ENCODE results near the gene RCAN1. TPM values are rescaled to one million over a fixed set of nuclear protein-coding genes. Genes with fewer than 3 reads are reported as not detected.

RCAN1 gene
- polyA plus RNA-seq, 1 donor (not counting 4 experiments of a cell fraction or from before 2014, with no cell fraction given), result 21.3 TPM

- dilution Hi-C loops (cut with MboI; ENCODE audit: extremely low pct_ligation_motif_present, low sequenced_read_pairs), result no loop called here
- DNase-seq (ENCODE audit: low read depth, low spot score) (no peak), FAIRE-seq (no peak)
- H3K4me1 ChIP-seq (ENCODE audit: control insufficient read depth, extremely low read depth, insufficient read depth, low read length), result peaks cover 9% of the 10 kb centered on the region
- no peaks in the 10 kb centered on the region for H4K20me1 ChIP-seq (ENCODE audit: control insufficient read depth, extremely low read depth, insufficient read depth, low read length)
- H3K4me2 ChIP-seq (ENCODE audit: control insufficient read depth, extremely low read depth, insufficient read depth, low read depth, low read length), result no peak overlapping the region
- H3K36me3 ChIP-seq (ENCODE audit: control insufficient read depth in 2 of 2, extremely low read depth in 1 of 2, insufficient read depth in 2 of 2, low read length in 2 of 2), result no peaks in the 10 kb centered on the region
- H3K79me2 ChIP-seq (ENCODE audit: control insufficient read depth, insufficient read depth, low read length), result peaks cover 5% of the 10 kb centered on the region
- no peak overlapping the region for H3K27ac ChIP-seq (ENCODE audit: control insufficient read depth, insufficient read depth, low read length)
- no peak overlapping the region for H3K4me3 ChIP-seq (ENCODE audit: control insufficient read depth in 2 of 3, extremely low read depth in 1 of 3, insufficient read depth in 2 of 3, low read depth in 1 of 3, low read length in 3 of 3)
- H2AFZ ChIP-seq (ENCODE audit: control insufficient read depth, low read length), result no peak overlapping the region
- TF ChIP-seq EZH2 (IDR thresholded peaks at IDR 0.05; ENCODE audit: low read length), result no peak
- no peak for TF ChIP-seq CTCF (optimal IDR thresholded peaks at IDR 0.05 in 1 of 3, IDR thresholded peaks at IDR 0.05 in 1 of 3, conservative IDR thresholded peaks at IDR 0.05 in 1 of 3; ENCODE audit: extremely low read depth in 1 of 3, insufficient read depth in 2 of 3, low read length in 3 of 3)
- H3K9ac ChIP-seq (ENCODE audit: control insufficient read depth, extremely low read depth, insufficient read depth, low read length), result no peak overlapping the region
- H3K9me1 ChIP-seq (ENCODE audit: control insufficient read depth, extremely low read depth, insufficient read depth, low read length), result no peaks in the 10 kb centered on the region
- H3K27me3 ChIP-seq (ENCODE audit: control insufficient read depth, extremely low read depth, insufficient read depth, low read length), result no peaks in the 10 kb centered on the region
- no peaks in the 10 kb centered on the region for H3K9me3 ChIP-seq (ENCODE audit: control insufficient read depth, low read depth, low read length)
These were observed 2.4 kb downstream of the RCAN1 start for GRCh38 chr21:34612557-34612956.

DNA sequence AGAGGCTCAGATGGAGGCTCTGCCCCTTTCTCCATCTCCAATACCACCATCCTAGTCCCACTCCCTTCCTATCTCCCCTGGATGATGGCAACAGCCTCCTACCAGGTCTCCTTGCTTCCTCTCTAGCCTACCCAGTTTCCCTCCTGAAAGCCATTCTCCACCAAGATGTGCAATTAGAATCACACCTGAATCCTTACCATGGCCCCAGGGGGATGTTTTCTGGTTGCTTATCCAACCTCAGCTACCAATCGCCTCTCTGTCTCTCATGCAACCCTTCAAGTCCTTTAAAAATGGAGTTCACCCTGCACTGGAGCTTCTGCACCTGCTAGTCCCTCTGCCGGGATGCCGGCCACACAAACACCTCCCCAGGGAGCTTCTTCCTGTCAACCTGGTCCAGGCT is 2.9 kb downstream of the RCAN1 start:
- DNase-seq (ENCODE audit: low read depth, low spot score) (no peak), FAIRE-seq (no peak)
- dilution Hi-C loops (cut with MboI; ENCODE audit: extremely low pct_ligation_motif_present, low sequenced_read_pairs), result no loop called here
- Histone ChIP-seq H3K27me3 (ENCODE audit: control insufficient read depth, extremely low read depth, insufficient read depth, low read length) (no peaks in the 10 kb centered on the region), H4K20me1 (ENCODE audit: control insufficient read depth, extremely low read depth, insufficient read depth, low read length) (no peaks in the 10 kb centered on the region), H3K4me2 (ENCODE audit: control insufficient read depth, extremely low read depth, insufficient read depth, low read depth, low read length) (no peak overlapping the region), H3K79me2 (ENCODE audit: control insufficient read depth, insufficient read depth, low read length) (peaks cover 5% of the 10 kb centered on the region), H3K9ac (ENCODE audit: control insufficient read depth, extremely low read depth, insufficient read depth, low read length) (no peak overlapping the region), H3K9me1 (ENCODE audit: control insufficient read depth, extremely low read depth, insufficient read depth, low read length) (no peaks in the 10 kb centered on the region), H3K9me3 (ENCODE audit: control insufficient read depth, low read depth, low read length) (no peaks in the 10 kb centered on the region), H3K4me1 (ENCODE audit: control insufficient read depth, extremely low read depth, insufficient read depth, low read length) (peaks cover 9% of the 10 kb centered on the region), H3K4me3 (ENCODE audit: control insufficient read depth in 2 of 3, extremely low read depth in 1 of 3, insufficient read depth in 2 of 3, low read depth in 1 of 3, low read length in 3 of 3) (no peak overlapping the region), H3K27ac (ENCODE audit: control insufficient read depth, insufficient read depth, low read length) (no peak overlapping the region), H2AFZ (ENCODE audit: control insufficient read depth, low read length) (no peak overlapping the region), H3K36me3 (ENCODE audit: control insufficient read depth in 2 of 2, extremely low read depth in 1 of 2, insufficient read depth in 2 of 2, low read length in 2 of 2) (no peaks in the 10 kb centered on the region)
- TF ChIP-seq EZH2 (IDR thresholded peaks at IDR 0.05; ENCODE audit: low read length) (no peak), CTCF (optimal IDR thresholded peaks at IDR 0.05 in 1 of 3, IDR thresholded peaks at IDR 0.05 in 1 of 3, conservative IDR thresholded peaks at IDR 0.05 in 1 of 3; ENCODE audit: extremely low read depth in 1 of 3, insufficient read depth in 2 of 3, low read length in 3 of 3) (no peak)
